Dendritic cell treated with granulocyte-macrophage colony-stimulating factor and Interleukin-4, amounts not matched to agents 40 ng/mL and 50 ng/mL, for 4 days (primary cell): ENCODE data around the gene LRG1.

Source experiments
- H3K27ac Mint-ChIP-seq: one replicate; pipeline ENCODE4 v1.8.0; 2022; ENCODE audit warnings: mild to moderate bottlenecking, mixed read lengths
- H3K27me3 Mint-ChIP-seq: one replicate; pipeline ENCODE4 v1.8.0; 2022; ENCODE audit warnings: mild to moderate bottlenecking, mixed read lengths
- H3K36me3 Mint-ChIP-seq: one replicate; pipeline ENCODE4 v1.8.0; 2022; ENCODE audit warnings: low read depth, mixed read lengths
- H3K4me1 Mint-ChIP-seq: one replicate; pipeline ENCODE4 v1.8.0; 2022; ENCODE audit warnings: low read depth, mixed read lengths
- H3K4me3 Mint-ChIP-seq: one replicate; pipeline ENCODE4 v1.8.0; 2022; ENCODE audit warnings: mild to moderate bottlenecking, moderate library complexity, mixed read lengths
- H3K9me3 Mint-ChIP-seq: one replicate; pipeline ENCODE4 v1.8.0; 2022; ENCODE audit warnings: mixed read lengths
- intact Hi-C: fragments of 100-400 bp; cut with micrococcal nuclease; formaldehyde crosslinking; loops from one replicate; pipeline ENCODE4 v1.15.0; 2022

Gene LRG1

DNA sequence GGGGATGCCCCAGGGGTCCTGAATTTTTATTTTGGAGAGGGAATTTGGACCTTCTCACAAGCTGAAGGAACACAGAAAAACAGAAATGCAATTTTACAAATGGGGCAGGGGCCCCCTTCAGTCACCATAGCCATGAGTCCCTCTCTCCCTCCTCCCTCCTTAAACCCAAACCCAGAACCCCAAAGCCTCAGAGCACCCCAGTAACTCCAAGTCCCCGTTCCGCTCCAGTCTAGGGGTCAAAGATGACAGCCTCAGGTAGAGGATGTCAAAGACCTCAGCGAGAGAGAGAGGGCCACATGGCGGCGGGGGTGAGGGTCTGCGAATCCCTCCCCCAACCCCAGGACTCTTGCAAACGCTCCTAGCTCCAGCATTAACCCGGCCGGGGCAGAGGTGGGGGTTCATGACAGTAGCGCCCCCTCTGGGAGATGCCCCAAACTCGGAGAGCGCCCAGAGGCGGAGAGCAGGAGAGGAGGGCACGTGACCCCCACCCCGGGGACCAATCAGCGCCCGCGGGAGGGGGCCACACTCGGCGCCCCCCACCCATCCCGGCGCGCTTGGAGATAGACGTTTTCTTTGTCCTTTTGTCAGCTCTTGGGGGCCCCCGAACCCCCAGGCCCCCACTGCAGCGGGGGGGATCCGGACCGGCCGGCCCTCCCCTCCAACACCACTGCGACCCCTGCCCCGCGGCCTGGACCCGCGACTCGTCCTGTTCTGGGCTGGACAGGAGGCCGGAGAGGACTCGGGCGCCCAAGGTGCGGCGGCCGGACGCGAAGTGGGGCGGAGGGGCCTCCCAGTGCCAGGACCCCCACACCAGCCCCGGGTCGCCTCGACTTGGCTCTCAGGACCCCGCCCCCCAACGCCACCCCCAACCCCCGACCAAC, 40.4 kb upstream of the LRG1 start:
- no peak overlapping the region for H3K27ac Mint-ChIP-seq
- no peaks in the 10 kb centered on the region for H3K36me3 Mint-ChIP-seq
- no peaks in the 10 kb centered on the region for H3K9me3 Mint-ChIP-seq
- intact Hi-C loops, result no loop called here
- H3K4me1 Mint-ChIP-seq, result peaks cover 20% of the 10 kb centered on the region
- H3K27me3 Mint-ChIP-seq, result peaks cover 85% of the 10 kb centered on the region
- no peak overlapping the region for H3K4me3 Mint-ChIP-seq

DNA sequence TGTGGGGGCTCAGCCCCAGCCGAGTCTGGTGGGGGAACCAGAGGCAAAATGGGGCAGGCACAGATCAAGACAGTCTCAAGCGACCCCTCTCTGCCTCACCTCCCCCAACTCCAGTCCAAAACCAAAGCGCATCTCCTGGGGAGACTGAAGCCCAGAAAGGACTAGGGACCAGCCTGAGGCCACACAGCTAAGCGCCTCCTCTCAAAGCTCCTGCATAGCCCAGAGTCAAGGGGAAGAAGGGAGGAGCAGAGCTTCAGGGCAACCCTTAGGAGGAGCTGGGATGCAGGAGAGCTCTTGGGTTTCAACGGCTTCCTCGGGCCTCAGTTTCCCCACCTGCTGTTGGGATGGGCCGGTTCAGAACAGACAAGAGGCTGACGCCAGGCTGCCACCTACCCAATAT, 39.6 kb upstream of the LRG1 start:
- H3K27me3 Mint-ChIP-seq, result peaks cover 84% of the 10 kb centered on the region

DNA sequence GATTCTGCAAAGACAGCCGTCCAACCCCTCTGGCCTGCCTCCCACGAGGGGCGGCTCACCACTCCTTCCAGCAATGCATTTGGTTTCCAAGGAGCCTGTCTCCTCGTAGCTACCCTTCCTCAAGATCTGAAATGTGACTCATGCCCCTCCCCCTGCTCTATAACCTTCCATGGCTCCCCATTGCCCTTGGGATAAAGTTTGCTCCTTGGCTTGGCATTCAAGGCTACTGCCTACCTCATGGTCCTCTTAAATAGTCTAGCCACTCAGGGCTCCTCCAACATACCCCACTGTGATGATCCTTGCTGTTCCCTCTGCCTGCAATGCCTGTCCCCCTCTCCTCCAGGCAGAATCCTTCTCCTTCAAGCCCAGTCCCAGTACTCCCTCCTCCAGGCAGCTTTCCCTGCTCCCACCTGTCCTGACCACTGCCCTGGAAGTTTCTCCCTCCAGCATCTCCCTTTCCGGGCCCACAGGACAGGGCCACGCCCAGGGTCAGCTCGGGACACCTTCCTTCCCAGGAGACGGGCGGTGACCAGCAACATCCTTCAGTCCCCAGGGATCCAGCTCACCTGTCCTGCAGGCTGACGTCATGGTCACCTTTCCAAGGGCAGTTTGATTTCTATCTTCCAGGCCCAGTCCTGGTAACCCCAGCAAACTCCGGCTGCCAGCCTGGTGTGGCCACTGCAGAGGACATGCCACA, 38.9 kb upstream of the LRG1 start:
- intact Hi-C loops, result no loop called here
- H3K4me3 Mint-ChIP-seq, result no peak overlapping the region
- no peaks in the 10 kb centered on the region for H3K36me3 Mint-ChIP-seq
- H3K9me3 Mint-ChIP-seq, result no peaks in the 10 kb centered on the region
- H3K27ac Mint-ChIP-seq, result no peak overlapping the region
- peaks cover 84% of the 10 kb centered on the region for H3K27me3 Mint-ChIP-seq
- peaks cover 27% of the 10 kb centered on the region for H3K4me1 Mint-ChIP-seq

More for the DNA sequence above, 39.6 kb upstream of the LRG1 start:
- H3K27ac Mint-ChIP-seq, result no peak overlapping the region
- intact Hi-C loops, result no loop called here
- no peaks in the 10 kb centered on the region for H3K9me3 Mint-ChIP-seq
- peaks cover 27% of the 10 kb centered on the region for H3K4me1 Mint-ChIP-seq
- no peaks in the 10 kb centered on the region for H3K36me3 Mint-ChIP-seq
- no peak overlapping the region for H3K4me3 Mint-ChIP-seq

DNA sequence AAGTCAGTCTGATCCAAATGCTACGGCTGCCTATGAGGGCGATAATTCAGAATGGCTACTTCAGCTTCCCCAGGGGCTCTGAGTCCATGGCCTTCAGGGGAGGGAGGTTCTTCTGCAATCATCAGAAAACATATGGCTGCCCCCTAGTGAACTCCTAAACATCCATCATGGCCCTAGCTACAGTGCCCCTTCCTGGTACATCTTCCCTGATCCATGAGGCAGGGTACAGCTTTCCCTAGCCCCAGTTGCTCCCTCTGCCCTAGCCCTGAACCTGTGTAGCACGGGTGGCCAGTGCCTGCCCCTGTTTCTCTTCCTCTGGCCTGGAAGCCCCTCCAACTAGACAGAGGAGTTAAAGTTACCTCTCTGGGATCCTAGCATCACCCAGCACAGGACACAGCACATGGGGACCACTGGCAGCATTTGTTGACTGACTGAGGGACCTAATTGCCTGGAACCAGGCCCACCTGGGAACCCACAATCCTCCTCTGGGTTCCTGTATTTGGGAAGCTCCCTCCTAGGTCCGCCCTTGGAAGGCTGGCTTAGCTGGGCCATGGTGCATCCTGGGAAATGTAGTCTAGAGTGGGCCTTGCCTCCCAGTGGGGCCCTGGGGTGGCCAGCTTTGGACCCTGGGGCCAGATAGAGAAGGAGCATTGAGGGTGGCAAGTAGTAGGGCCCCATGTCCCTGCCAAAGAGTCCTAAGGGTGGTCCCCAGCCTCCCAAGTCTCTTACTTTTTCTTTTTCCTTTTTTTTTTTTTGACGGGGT, 37.4 kb upstream of the LRG1 start:
- Mint-ChIP-seq H3K9me3 (no peaks in the 10 kb centered on the region), H3K4me1 (peaks cover 27% of the 10 kb centered on the region), H3K36me3 (no peaks in the 10 kb centered on the region), H3K27me3 (peaks cover 74% of the 10 kb centered on the region), H3K27ac (no peak overlapping the region), H3K4me3 (no peak overlapping the region)
- intact Hi-C loops, result no loop called here

DNA sequence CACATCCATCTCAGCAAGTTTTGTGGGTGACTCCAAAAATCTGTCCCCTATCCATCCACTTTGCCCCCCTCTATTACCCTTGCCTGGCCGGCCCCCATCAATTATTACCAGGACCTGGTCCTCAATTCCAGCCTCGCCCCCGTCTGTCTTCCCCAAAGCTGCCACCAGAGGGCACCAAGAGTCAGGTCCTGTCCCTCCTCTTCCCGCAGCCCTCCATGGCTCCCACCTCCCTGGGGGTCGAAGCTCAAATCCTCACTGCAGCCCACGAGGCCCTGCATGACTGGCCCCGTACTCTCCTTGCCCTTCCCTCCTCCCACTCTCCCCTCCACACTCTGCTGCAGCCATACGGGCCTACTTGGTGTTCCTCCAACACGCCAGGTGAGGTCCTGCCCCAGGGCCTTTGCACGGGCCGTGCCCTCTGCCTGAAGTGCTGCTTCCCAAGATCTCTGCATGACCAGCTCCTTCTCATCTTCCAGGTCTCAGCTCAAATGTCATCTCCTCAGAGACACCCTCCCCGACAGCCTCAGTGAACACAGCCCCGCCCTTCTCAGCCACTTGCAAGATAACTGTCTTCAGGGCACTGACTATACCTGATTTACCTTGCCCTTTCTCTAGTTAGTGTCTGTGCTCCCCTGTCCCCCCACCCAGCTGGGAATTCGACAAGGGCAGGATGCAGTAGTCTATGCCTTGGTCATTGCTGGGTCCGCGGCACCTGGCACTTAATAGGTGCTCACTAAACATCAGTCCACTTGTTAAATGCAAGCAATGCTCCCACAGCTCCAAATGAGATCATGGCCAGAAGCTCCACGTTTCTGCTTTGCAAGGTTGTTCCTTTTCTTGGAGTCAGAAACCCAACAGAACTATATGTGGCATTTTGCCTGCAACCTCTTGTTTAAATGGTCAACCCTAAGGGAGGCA, 36.4 kb upstream of the LRG1 start:
- intact Hi-C loops, result loop anchor here (1.0 kb wide), 1 partner anchor 57 kb away; no protein-coding TSS in a partner anchor
- H3K9me3 Mint-ChIP-seq, result no peaks in the 10 kb centered on the region
- no peaks in the 10 kb centered on the region for H3K36me3 Mint-ChIP-seq
- peaks cover 68% of the 10 kb centered on the region for H3K27me3 Mint-ChIP-seq
- H3K27ac Mint-ChIP-seq, result no peak overlapping the region
- no peak overlapping the region for H3K4me3 Mint-ChIP-seq
- peaks cover 22% of the 10 kb centered on the region for H3K4me1 Mint-ChIP-seq

DNA sequence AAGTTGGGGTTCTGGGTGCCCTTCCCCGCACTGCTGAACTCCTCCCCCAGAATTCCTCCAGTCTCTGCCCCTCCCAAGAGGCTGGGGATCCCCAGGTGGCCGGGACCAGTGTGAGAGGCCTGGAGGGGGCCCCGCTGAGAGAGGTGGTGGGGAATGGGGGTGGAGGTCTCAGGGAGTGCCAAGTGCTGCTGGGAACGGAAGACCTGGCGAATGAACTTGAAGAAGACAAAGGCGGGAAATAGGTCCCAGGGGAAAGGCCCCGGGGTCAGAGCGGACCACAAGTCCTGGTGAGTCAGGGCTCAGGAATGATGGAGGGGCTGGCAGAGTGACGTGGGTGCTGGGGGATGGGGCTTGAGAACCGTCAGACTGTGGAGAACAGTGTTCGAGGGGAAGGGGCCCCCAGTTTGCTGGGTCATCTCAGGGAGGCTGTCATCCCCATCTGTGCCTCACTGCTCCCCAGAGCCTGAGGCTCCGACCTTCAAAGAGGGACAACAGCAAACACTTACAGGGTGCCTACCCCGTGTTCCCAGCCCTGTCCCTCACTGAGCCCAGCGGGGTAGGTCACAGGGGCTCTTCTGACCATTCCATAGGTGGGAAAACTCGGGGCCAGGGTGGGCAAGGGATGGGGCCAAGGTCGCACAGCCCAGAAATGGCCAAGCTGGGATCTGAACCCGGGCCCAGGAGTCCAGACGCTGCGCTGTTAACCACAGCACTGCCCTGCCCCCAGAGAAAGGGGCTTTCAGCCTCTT, 35.6 kb upstream of the LRG1 start:
- intact Hi-C loops, result loop anchor here (1.0 kb wide), 1 partner anchor 58 kb away; no protein-coding TSS in a partner anchor
- no peak overlapping the region for H3K27ac Mint-ChIP-seq
- no peaks in the 10 kb centered on the region for H3K36me3 Mint-ChIP-seq
- H3K4me1 Mint-ChIP-seq, result peaks cover 22% of the 10 kb centered on the region
- no peaks in the 10 kb centered on the region for H3K9me3 Mint-ChIP-seq
- no peak overlapping the region for H3K4me3 Mint-ChIP-seq
- peaks cover 63% of the 10 kb centered on the region for H3K27me3 Mint-ChIP-seq

DNA sequence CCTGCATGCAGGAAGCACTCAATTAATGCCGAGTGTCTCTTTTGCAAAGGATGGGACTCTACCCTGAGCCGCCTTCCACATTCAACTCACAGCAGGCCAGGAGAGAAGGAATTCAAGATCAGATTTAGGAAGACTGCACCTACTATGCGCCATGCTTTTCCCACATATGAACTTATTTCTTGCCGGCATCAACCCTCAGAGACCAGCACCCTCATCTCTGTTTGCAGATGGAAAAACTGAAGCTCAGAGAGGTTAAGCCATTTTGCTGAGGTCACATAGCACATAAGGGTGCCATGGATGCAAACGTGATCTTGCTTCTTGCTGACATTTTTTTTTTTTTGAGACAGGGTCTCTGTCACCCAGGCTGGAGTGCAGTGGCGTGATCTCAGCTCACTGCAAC, 33.8 kb upstream of the LRG1 start:
- Mint-ChIP-seq H3K4me3 (no peak overlapping the region), H3K36me3 (no peaks in the 10 kb centered on the region), H3K9me3 (no peaks in the 10 kb centered on the region), H3K4me1 (peaks cover 33% of the 10 kb centered on the region), H3K27ac (no peak overlapping the region), H3K27me3 (peaks cover 45% of the 10 kb centered on the region)
- intact Hi-C loops, result no loop called here

DNA sequence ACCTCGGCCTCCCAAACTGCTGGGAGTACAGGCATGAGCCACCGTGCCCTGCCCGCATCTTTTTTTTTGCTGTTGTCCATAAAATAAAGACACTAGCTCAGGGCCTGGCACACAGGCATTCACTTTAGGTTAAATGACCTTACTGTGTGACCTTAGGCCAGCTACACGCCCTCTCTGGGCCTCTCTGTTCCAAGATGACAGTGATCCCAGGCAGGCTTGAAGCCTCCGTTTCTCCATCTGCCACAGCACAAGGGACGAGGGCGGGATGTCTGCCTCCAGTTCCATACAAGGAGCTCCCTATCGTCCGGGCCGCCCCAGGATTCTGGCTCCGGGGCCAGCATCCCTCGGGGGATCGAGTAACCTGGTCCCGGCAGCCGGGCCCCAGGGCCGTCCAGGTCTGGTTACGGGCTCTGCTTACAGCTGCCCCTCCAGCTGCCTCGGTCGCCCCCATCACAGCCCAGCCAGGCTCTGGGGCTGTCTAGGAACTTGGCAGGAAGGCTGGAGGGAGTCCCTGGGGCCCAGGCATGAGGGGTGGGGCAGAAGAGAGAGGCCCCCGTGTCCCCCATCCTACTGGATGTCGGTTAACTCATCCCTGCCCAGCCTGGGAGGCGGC, 31.6 kb upstream of the LRG1 start:
- Mint-ChIP-seq H3K4me1 (peaks cover 48% of the 10 kb centered on the region), H3K36me3 (no peaks in the 10 kb centered on the region), H3K4me3 (no peak overlapping the region), H3K27me3 (peaks cover 26% of the 10 kb centered on the region), H3K9me3 (no peaks in the 10 kb centered on the region), H3K27ac (no peak overlapping the region)
- intact Hi-C loops, result no loop called here

DNA sequence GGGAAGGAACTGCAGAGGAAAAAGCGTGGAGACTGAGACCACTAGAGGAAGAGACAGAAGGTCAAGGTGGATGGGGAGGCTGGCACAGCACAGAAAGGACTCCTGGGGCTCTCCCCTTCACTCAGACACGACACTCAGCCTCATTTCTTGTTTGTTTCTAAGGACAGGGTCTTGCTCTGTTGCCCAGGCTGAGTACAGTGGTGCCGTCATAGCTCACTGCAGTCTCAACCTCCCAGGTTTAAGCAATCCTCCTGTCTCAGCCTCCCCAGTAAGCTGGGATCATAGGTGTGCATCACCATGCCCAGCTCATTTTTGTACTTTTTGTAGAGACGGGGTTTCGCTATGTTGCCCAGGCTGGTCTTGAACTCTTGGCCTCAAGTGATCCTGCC, 31.1 kb upstream of the LRG1 start:
- peaks cover 48% of the 10 kb centered on the region for H3K4me1 Mint-ChIP-seq

DNA sequence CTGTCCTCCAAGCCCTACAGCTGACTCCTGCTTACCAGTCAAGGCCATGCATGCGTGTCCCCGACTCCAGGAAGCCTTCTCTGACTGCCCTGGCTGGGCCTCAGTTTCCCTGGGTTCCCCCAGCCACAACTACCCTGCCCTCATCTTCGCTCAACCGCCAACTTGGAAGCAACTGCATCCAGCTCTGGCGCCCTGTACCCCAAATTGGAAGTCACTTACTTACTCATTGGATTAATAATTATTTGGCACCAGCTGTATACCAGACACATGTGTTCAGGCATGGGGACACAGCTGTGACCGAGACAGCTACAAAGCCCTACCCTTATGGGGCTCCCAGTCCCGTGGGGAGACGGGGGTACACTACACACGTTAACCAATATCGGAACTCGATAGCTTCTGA, 30.6 kb upstream of the LRG1 start:
- no peak overlapping the region for H3K4me3 Mint-ChIP-seq

More for the DNA sequence above, 31.1 kb upstream of the LRG1 start:
- Mint-ChIP-seq H3K9me3 (no peaks in the 10 kb centered on the region), H3K4me3 (no peak overlapping the region), H3K36me3 (no peaks in the 10 kb centered on the region), H3K27me3 (peaks cover 22% of the 10 kb centered on the region), H3K27ac (no peak overlapping the region)
- intact Hi-C loops, result no loop called here

DNA sequence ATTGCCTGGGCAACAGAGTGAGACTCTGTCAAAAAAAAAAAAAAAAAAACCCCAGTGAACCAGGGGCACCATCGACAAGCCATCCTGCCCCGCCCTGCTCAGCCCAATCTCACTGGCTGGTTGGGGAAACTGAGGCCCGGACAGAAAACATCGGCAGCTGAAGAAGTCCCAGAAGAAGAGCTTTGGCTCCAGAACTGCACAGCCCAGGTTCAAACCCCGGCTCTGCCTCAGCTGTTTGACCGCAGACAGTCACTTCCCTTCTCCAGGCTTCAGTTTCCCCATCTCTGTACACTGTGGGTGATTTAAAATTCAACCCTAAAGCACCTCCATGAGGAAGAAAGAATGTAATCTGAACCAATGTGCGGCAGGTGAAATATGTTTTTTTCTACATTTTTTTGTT, 29.1 kb upstream of the LRG1 start:
- Mint-ChIP-seq H3K4me1 (peaks cover 43% of the 10 kb centered on the region), H3K36me3 (no peaks in the 10 kb centered on the region), H3K4me3 (no peak overlapping the region), H3K9me3 (no peaks in the 10 kb centered on the region), H3K27ac (no peak overlapping the region), H3K27me3 (peaks cover 5% of the 10 kb centered on the region)
- intact Hi-C loops, result no loop called here

More for the DNA sequence above, 30.6 kb upstream of the LRG1 start:
- Mint-ChIP-seq H3K9me3 (no peaks in the 10 kb centered on the region), H3K27ac (peak overlapping the region; percentile 9), H3K27me3 (peaks cover 19% of the 10 kb centered on the region), H3K36me3 (no peaks in the 10 kb centered on the region), H3K4me1 (peaks cover 44% of the 10 kb centered on the region)
- intact Hi-C loops, result no loop called here

DNA sequence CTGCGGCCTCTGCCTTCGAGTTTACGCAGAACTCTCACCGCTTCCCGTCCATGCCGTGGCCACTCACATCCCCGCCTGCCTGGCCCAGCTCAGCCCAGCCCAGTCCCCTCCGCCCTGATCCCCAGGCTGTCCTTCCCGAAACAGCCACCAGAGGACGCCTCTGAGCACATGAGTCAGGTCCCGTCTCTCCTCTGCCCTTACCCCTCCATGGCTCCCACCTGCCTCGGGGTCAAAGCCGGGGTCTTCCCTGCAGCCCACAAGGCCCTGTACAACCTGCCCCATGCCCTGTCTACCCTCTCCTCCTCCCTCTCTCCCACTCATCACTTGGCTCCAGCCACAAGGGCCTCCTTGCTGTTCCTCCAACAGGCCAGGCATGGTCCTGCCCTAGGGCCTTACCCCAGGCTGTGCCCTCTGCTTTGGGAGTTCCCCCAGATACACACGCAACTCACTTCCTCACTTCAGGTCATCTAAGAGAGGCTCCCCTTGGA, 27.8 kb upstream of the LRG1 start:
- Mint-ChIP-seq H3K27ac (peak overlapping the region; percentile 65), H3K4me1 (peaks cover 51% of the 10 kb centered on the region), H3K36me3 (no peaks in the 10 kb centered on the region), H3K4me3 (no peak overlapping the region), H3K9me3 (no peaks in the 10 kb centered on the region), H3K27me3 (no peaks in the 10 kb centered on the region)
- intact Hi-C loops, result no loop called here
